Fibroblast of villous mesenchyme (primary cell): ENCODE data around the gene R3HDML. TPM values are rescaled to one million over a fixed set of nuclear protein-coding genes. Genes with fewer than 3 reads are reported as not detected.
"Not testable (repeated sequence)": the region's sequence is repeated elsewhere in the genome, so short reads cannot be mapped to it uniquely, and the experiment has no call there.

Experiments used
- DNase-seq: peaks from one replicate; pipeline ENCODE4 v3.0.0-alpha.2; 2010; ENCODE audit warnings: low read depth
- H3K4me3 ChIP-seq: 2 replicates; pipeline ENCODE4 v1.5.1; 2011; ENCODE audit warnings: low read depth, mild to moderate bottlenecking, low read length
- total RNA-seq: library from RNA; depleted of rRNA; stranded (reverse); fragments of >200 nt; gene quantifications from 2 replicates; pipeline ENCODE4 v1.2.3, GENCODE V29; 2012
- TF ChIP-seq, protein P1 (sequence below): IDR thresholded peaks from 2 replicates; pipeline ENCODE4 v1.5.1; 2012; ENCODE audit warnings: low read depth, mild to moderate bottlenecking, low read length; ENCODE audit not compliant: insufficient read depth

The R3HDML gene, protein sequence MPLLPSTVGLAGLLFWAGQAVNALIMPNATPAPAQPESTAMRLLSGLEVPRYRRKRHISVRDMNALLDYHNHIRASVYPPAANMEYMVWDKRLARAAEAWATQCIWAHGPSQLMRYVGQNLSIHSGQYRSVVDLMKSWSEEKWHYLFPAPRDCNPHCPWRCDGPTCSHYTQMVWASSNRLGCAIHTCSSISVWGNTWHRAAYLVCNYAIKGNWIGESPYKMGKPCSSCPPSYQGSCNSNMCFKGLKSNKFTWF
- total RNA-seq: not detected in 2 replicates

DNA sequence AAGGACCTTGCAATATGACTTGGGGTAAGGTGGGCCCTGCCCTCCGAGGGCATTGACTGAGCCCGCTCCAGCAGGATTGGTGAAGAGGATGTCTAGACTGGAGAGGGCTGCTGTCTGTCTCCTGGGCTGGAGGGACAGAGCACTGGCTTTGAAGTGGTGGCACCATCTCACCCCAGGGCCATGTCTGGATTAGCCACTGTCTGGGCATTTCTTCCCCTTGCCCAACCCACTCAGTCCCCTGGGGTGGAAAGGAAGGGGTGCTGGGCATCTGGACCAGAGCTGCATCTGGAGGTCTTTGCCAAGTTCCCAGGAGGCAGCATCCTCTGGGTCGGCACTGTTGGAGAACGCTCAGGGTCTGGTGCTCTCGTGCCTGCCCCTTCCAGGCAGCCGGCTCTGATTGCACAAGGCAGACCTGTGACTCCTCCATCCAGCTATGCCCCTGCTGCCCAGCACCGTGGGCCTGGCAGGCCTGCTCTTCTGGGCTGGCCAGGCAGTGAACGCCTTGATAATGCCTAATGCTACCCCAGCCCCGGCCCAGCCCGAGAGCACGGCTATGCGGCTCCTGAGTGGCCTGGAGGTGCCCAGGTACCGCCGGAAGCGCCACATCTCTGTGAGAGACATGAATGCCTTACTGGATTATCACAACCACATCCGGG, at the start of gene R3HDML:
R3HDML (plus strand) TSS at position 319 of the 656 bp plus-strand sequence; CDS start at position 434, 115 bp downstream.
- TF ChIP-seq, protein P1, sequence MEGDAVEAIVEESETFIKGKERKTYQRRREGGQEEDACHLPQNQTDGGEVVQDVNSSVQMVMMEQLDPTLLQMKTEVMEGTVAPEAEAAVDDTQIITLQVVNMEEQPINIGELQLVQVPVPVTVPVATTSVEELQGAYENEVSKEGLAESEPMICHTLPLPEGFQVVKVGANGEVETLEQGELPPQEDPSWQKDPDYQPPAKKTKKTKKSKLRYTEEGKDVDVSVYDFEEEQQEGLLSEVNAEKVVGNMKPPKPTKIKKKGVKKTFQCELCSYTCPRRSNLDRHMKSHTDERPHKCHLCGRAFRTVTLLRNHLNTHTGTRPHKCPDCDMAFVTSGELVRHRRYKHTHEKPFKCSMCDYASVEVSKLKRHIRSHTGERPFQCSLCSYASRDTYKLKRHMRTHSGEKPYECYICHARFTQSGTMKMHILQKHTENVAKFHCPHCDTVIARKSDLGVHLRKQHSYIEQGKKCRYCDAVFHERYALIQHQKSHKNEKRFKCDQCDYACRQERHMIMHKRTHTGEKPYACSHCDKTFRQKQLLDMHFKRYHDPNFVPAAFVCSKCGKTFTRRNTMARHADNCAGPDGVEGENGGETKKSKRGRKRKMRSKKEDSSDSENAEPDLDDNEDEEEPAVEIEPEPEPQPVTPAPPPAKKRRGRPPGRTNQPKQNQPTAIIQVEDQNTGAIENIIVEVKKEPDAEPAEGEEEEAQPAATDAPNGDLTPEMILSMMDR: no peak
- H3K4me3 ChIP-seq: no peak within 1 kb of the TSS
- DNase-seq: no peak

DNA sequence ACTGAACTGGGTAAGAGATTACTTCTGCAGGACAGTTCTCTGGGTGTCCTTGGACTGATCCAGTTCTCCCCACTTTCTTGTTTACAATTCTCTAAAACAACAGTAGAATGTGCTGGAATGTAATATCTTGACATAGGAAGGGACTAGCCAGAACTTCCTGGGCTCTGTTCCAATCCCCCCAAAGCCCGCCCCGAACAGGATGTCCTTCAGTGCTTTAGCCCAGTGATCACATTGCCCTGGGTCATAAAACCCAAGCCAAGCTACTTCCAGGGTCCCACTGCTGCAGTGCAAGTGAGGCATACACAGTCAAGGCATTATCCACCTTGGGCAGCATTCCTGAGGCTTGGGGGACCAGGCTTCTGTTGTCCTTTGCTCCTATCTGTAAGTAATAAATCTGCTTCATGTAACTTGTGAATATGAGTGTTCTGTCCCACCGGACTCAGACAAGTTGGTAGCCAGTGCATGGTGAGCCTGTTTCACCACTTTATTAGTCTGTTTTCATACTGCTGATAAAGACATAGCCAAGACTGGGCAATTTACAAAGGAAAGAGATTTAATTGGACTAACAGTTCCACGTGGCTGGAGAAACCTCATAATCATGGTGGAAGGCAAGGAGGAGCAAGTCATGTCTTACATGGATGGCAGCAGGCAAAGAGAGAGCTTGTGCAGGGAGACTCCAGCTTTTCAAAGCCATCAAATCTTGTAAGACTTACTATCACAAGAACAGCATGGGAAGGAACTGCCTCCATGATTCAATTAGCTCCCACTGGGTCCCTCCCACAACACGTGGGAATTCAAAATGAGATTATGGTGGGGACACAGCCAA, 49.4 kb upstream of the R3HDML start:
- no peak overlapping the region for H3K4me3 ChIP-seq
- TF ChIP-seq, protein P1: no peak
- DNase-seq: peak; percentile 7

DNA sequence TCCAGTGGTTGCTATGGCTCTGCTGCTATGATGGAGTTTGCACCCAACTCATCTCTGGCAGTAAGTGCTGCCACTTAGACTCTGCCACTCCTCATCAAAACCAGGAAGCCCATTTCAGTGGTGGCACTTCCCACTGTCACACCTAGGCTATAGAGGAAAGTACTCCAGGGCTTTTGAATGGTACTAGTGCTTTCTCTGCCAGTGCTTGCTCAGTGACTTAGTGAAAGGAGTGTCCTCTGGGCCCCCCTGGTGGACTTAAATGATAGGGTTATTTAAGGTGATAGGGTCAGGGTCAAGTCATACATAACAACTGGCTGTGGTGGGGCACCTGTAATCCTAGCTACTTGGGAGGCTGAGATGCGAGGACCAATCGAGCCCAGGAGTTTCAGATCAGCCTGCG, 48.6 kb upstream of the R3HDML start:
- no peak overlapping the region for H3K4me3 ChIP-seq
- TF ChIP-seq, protein P1: no peak
- DNase-seq: no peak

DNA sequence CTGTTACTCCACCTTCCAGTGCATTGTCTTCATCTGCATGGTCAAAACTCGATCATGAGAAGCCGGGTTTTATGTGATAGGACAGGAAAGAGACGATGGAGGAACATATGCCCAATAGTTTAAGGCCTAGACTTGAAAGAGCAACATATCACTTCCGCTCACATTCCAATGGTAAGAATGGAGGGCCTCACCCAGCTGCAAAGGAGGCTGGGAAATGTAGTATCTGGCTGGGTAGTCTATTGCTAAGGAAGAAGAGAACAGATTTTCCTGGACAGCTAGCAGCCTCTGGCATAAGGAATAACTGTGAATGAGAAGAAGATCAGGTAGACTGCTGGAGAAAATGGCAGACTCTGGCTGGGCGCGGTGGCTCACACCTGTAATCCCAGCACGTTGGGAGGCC, 45.1 kb upstream of the R3HDML start:
- TF ChIP-seq, protein P1: no peak
- DNase-seq: no peak
- no peak overlapping the region for H3K4me3 ChIP-seq

DNA sequence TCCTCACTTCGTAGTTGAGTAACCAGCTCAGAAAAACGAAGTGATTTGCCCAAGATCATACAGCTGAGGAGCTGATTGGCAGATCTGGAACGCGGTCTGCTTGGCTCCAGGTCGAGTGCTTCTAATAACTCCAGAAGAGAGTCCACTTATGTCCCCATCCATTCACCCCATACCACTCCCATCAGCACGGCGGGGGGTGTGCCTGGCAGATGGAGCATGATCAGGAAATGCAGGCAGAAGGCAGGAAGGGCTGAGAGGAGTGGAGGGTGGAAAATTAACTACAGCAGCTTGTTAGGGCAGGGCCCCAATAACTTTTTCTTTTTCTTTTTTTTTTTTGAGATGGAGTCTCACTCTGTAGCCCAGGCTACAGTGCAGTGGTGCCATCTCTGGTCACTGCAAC, 40.8 kb upstream of the R3HDML start:
- DNase-seq: no peak
- TF ChIP-seq, protein P1: no peak
- no peak overlapping the region for H3K4me3 ChIP-seq

DNA sequence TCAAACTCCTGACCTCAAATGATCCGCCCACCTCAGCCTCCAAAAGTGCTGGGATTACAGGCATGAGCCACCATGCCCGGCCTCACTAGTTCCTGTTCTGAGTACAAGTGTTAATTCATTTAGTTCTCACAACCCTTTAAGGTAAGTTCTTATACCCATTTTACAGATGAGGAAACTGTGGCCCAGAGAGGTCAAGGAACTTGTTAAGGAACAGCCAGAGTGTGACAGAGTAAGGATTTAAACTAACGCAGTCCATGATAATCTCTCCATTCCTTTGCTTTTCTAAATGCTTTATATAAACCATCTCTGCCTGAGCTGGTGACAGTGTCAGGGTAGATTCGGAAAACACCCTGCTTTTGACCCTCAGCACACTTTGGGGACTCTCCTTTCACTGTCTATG, 39.1 kb upstream of the R3HDML start:
- TF ChIP-seq, protein P1: no peak
- no peak overlapping the region for H3K4me3 ChIP-seq
- DNase-seq: no peak

DNA sequence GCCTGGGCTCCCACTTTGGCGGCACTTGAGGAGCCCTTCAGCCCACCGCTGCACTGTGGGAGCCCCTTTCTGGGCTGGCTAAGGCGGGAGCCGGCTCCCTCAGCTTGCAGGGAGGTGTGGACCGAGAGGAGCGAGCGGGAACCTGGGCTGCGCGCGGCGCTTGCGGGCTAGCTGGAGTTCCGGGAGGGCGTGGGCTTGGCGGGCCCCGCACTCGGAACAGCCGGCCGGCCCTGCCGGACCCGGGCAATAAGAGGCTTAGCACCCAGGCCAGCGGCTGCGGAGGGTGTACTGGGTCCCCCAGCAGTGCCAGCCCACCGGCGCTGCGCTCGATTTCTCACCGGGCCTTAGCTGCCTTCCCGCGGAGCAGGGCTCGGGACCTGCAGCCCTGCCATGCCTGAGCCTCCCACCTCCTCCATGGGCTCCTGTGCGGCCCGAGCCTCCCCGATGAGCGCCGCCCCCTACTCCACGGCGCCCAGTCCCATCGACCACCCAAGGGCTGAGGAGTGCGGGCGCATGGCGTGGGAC, 37.8 kb upstream of the R3HDML start:
- not testable (repeated sequence) for H3K4me3 ChIP-seq, DNase-seq
